Stimulated activated CD4-positive, alpha-beta T cell treated with anti-CD3 and anti-CD28 coated beads, Interleukin-2, amount 100 ng/mL, for 4 hours (primary cell): ENCODE measurements around the gene DNAJC15.

Experiments used
- DNase-seq: peaks from one replicate; pipeline ENCODE4 v3.0.0-alpha.2; 2020; ENCODE audit warnings: low read depth

Gene DNAJC15

GRCh38 chr13:43154839-43155238 is 131.5 kb downstream of the DNAJC15 start:
- no peak for DNase-seq

GRCh38 chr13:43156916-43157315 is 133.5 kb downstream of the DNAJC15 start:
- DNase-seq = no peak

GRCh38 chr13:43157796-43158195 is 134.4 kb downstream of the DNAJC15 start:
- DNase-seq = no peak

GRCh38 chr13:43158516-43158915 is 135.1 kb downstream of the DNAJC15 start:
- DNase-seq = no peak

GRCh38 chr13:43159026-43159461 is 135.7 kb downstream of the DNAJC15 start:
- no peak for DNase-seq
